Right lung (tissue), 5 donors: Measurements from ENCODE around the gene WDR90. TPM values are rescaled to one million over a fixed set of nuclear protein-coding genes. Genes with fewer than 3 reads are reported as not detected.
A peak's percentile ranks its signal among the peaks of the same experiment; 100 is the strongest.

Experiments used
- DNase-seq, 2 donors: peaks; one replicate each; pipeline ENCODE4 v3.0.0-alpha.2; 2013
- polyA plus RNA-seq, 5 donors: library from polyadenylated mRNA; unstranded; fragments of 120-200 nt; gene quantifications; one replicate each; pipeline versions ENCODE4 v1.2.1 to v1.2.3, GENCODE V29; 2013; ENCODE audit warnings: inconsistent platforms in 1 of 5, low replicate concordance in 1 of 5; ENCODE audit not compliant: insufficient read length in 5 of 5, insufficient read depth in 1 of 5

Gene WDR90
- polyA plus RNA-seq, 5 donors: 31.5 to 52.8 (median 39.5) TPM

DNA sequence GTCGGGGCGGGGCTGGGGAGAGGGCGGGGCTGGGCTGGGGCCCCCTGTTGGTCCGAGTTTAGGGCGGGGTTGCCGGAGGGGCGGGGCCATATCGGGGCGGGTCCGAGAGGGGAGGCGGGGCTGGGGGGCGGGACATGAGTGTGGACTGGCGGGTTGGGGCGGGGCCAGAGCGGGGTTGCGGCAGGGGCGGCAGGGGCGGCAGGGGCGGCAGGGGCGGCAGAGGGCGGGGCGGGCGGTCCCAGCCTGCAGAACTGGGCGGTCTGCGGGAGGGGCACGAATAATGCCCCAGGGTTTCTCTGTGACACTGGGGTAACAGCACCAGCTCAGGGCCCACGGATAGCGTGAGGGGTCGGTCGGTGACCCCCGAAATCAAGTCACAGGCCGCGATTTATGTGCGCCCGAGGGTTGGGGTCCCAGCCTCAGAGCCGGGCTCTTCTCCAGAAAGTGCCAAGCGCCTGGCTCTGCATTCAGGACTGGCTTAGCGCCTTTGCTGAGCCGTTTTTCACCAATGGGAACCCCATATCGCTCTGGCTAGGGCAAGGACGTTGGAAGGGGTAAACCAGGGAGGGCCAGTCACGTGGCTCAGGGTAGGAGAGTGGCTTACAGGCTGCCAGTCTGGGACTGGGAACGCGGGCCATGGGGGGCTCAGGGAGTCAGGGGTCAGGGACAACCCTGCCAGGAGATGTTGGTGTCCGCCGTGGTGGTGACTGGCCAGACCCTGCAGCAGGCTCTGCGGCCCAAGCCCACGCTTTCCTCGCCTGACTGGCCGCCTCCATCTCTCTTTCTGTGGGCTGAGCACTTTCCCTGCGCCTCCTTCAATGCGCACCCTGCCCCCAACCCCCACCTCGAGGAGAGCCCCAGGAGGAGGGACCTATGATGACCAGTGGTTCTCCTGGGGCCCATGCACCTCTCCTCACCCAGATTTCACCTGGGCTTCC is 11.8 kb upstream of the WDR90 start:
- no peak for DNase-seq

DNA sequence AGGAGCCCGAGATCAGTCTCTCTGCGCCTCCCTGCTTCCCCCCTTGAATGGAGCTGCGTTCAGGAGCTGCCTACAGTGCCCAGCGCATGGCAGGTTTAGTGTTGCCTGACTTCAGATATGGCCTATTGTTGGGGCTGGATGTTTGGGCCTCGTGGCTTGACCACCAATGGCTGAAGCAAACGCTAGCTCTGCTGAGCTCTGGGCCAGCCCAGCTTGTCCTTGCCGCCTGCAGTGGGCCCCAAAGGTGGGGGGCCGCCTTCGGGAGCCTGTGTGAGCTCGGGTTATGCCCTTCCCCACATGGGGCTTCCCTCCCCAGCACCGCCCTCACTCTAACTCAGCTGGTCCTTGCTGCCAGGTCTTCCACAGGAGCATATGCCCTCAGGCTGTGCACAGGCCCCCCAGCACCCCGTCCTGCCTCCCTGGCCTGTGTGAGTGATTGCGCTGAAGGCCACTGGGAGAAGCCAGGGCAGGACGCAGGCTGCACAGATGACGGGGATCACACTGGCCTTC is 11.1 kb upstream of the WDR90 start:
- no peak for DNase-seq

GRCh38 chr16:638836-639235 is 10.3 kb upstream of the WDR90 start:
- DNase-seq: no peak

DNA sequence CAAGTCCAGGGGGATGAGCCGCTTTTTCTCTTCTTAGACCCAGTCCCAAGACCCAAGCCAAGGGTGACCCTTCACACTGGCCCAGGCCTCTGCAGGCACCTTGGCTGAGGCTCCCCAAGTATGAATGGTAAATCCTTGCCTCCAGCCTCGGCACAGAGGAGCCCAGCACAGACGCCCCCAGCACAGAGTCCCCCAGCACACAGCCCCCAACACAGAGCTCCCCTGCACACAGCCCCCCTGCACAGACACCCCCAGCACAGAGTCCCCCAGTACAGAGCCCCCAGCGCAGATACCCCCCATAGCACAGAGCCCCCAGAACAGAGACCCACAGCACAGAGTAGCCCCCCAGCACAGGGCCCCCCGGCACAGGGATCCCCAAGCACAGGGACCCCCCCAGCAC is 8.6 kb upstream of the WDR90 start:
- no peak for DNase-seq

GRCh38 chr16:641326-642188 is 7.6 kb upstream of the WDR90 start, which contains the start of gene MCRIP2:
TSS of gene MCRIP2 (plus strand) at chr16:641828. CDS start at chr16:641992, 164 bp downstream.
- peak; percentile 55 to 56 for DNase-seq

GRCh38 chr16:642189-643049 is 6.7 kb upstream of the WDR90 start:
- DNase-seq: no peak

DNA sequence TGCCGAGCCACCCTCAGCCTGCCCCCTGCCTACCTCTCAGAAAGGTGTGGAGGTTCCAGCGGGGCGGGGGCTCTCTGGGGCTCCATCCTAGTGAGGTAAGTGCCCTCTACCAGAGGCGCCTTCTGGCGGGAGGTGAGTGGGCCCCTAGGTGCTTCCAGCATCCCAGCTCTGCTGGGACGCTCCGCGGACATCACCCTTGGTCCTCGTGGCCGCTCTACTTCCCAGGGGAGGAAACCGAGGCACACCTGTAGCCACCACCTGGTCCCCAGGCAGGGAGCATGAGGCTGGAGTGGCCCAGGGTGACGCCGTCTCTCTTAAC is 6.2 kb upstream of the WDR90 start:
- no peak for DNase-seq

DNA sequence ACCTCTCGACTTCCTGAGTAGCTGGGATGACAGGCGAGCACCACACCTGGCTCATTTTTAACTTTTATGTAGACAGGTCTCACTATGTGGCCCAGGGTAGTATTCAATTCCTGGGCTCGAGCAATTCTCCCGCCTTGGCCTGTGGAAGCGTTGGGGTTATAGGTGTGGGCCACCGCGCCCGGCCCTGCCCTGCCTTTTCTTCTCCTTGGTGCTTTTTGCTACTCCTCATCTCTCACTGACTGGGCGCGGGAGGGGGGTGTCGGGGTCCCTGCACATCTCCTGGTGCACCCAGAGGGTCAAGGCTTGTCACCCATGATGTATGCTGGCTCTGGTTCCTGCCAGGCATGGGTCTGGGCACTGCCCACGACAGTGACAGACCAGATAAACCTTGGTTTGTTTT is 4.6 kb upstream of the WDR90 start:
- DNase-seq: no peak

GRCh38 chr16:645852-646678 is 3.1 kb upstream of the WDR90 start:
- DNase-seq: no peak

GRCh38 chr16:646679-647172 is 2.4 kb upstream of the WDR90 start:
- no peak for DNase-seq

- DNase-seq: no peak
These were observed 1.8 kb upstream of the WDR90 start for GRCh38 chr16:647173-647902.

- no peak for DNase-seq
These were observed 939 bp upstream of the WDR90 start for GRCh38 chr16:648071-648780.

DNA sequence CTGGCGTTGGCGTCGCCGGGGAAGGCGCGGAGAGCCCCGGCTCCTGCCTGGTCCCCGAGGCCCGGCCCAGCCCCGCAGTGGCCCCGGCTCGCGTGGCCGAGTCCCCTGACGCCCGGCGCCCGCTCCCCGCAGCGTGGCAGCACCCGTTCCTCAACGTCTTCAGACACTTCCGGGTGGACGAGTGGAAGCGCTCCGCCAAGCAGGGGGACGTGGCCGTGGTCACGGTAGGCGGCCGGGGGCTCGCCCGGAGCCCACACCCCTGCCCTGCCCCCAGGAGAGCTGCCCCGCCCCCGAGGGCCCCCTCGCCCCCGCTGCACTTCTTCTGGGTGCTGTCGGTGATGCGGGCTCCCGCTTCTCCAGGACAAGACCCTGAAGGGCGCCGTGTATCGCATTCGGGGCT is 466 bp downstream of the WDR90 start:
- no peak for DNase-seq

- DNase-seq: no peak
These were observed 2.7 kb downstream of the WDR90 start for GRCh38 chr16:651844-652243.

GRCh38 chr16:652454-653305 is 3.5 kb downstream of the WDR90 start:
- DNase-seq: no peak

DNA sequence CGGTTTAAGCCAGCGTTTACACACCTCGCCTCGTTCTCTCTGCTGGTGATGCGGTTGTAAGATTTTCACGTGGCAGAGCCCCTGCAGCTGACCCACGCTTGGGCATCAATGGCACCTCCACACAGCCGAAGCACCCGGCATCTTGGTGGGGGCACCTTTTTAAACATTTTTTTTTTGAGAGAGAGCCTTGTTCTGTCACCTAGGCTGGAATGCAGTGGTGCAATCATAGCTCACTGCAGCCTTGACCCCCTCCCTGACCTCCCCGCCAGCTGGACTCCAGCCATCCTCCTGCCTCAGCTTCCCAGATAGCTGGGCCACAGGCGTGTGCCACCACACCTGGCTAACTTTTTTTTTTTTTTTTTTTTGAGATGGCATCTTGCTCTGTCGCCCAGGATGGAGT is 4.9 kb downstream of the WDR90 start:
- DNase-seq: no peak

DNA sequence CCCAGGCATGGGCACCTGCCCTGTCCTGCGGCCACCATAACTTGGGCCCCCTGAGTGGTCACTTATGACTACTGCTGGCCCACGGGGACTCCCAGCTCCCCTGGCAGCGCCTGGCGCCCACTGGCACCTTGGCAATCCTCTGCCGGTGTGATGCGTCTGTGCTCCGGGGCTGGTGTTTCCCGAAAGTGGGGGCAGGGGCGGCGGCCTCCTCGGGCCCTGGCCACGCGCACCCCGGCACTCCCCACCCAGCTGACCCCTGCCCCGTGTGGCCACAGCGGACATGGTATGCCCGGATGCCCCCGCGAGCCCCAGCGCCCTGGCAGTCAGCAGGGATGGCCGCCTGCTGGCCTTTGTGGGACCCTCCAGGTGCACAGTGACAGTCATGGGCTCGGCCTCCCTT is 8.3 kb downstream of the WDR90 start:
- no peak for DNase-seq
